ENCODE measurements around the gene SLC38A3. TPM values are rescaled to one million over a fixed set of nuclear protein-coding genes. Genes with fewer than 3 reads are reported as not detected.
A peak's percentile ranks its signal among the peaks of the same experiment; 100 is the strongest.

The SLC38A3 gene
- total and polyA plus RNA-seq, 2 of the 8 experiments (the other 6 are each of a cell fraction or from before 2014, with no cell fraction given) = 1.2 to 3.7 TPM

DNA sequence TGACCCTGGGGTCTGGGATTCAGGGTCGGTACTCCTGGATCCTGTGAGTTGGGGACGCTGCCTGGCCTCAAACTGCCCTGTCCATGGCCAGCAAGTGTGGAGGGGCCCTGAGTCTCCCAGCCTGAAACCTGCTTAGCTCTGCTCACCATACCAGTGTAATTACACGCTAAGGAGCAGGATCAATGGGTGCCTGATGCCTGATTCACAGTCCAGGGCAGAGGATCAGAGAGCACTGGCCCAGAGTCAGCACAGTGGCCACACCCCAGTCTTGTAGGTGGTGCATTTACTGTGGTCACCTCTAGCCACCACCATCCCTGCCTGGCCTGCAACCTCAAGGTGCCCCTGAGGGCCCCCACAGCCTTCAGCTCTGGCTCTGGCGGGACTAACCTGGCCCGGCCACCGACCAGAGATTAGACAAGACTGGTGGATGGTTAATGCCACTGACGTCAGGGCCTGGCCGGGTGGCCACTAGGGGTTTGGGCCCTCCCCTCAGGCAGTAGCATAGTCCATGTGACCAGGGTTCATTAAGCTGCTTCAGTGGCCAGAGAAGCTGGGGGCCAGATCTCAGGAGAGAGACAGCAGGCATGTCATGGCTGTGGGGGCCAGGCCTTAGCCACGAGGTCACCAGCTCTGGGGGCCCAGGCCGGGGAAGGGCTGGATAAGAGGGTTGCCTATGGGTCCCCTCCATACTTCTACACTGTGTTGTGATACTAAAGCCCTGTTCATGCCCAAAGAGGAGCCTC is 3.3 kb upstream of the SLC38A3 start:
- no peaks in the 10 kb centered on the region for H3K9me3 ChIP-seq (ENCODE audit: insufficient read depth in 2 of 2, low read depth in 1 of 2, low read length in 1 of 2)
- H4K8ac ChIP-seq (ENCODE audit: extremely low read depth, insufficient read depth, low read length) = no peak overlapping the region
- H4K5ac ChIP-seq (ENCODE audit: insufficient read length, low read depth, low read length) = no peak overlapping the region
- DNase-seq (ENCODE audit: low read depth in 1 of 2, low spot score in 2 of 2) (no peak), FAIRE-seq (no peak)
- no peak overlapping the region for H3K14ac ChIP-seq (ENCODE audit: insufficient read length)
- H2AFZ ChIP-seq (ENCODE audit: low read length) = no peak overlapping the region
- no peaks in the 10 kb centered on the region for H3K36me3 ChIP-seq (ENCODE audit: control insufficient read depth in 2 of 4, insufficient read depth in 4 of 4, low read length in 3 of 4)
- H3K79me2 ChIP-seq (ENCODE audit: control insufficient read depth in 1 of 2, insufficient read depth in 2 of 2, low read length in 2 of 2) = no peaks in the 10 kb centered on the region
- H3K56ac ChIP-seq (replicated peaks; ENCODE audit: insufficient read length, low read depth, low read length) = no peak overlapping the region
- no peak overlapping the region for H3K27ac ChIP-seq (ENCODE audit: low read depth, low read length)
- ChIA-PET POLR2A (ENCODE audit: partially characterized antibody) (interaction anchor here (0.7 to 1.6 kb wide), 5 partner anchors 10 to 114 kb away, joined by 3 to 5 read pairs (median 4); no protein-coding TSS in a partner anchor), CTCF (ENCODE audit: partially characterized antibody) (interaction anchor here (1.0 to 48.1 kb wide), 7 partner anchors 14 to 349 kb away, joined by 3 to 2149 read pairs (median 6); partner anchors contain the start of genes GNAI2, GNAT1, LSMEM2 and SEMA3B)
- no peak overlapping the region for H2BK12ac ChIP-seq (ENCODE audit: low read depth, low read length)
- WGBS, 2 experiments (ENCODE audit: extremely low coverage in 1 of 2, insufficient coverage in 1 of 2, insufficient read length in 1 of 2, insufficient replicate concordance in 2 of 2, low coverage in 1 of 2, low lambda C conversion rate in 2 of 2, missing lambda C conversion rate in 1 of 2) = 87% methylated on average over 10 of the region's 10 CpGs; no CpG with 5 or more reads in 1 of the 2 experiments
- no peak overlapping the region for H2BK20ac ChIP-seq (ENCODE audit: low read length)
- H3K9ac ChIP-seq (replicated peaks in 1 of 4; ENCODE audit: extremely low read depth in 1 of 4, low read depth in 3 of 4, low read length in 3 of 4) = no peak overlapping the region
- peaks cover 6% of the 10 kb centered on the region for H3K23me2 ChIP-seq (ENCODE audit: low read depth, low read length)
- H2AK5ac ChIP-seq (ENCODE audit: low read depth, low read length) = no peak overlapping the region
- no peak overlapping the region for H3K4me2 ChIP-seq (ENCODE audit: insufficient read depth in 1 of 2, low read depth in 2 of 2, low read length in 2 of 2)
- no peaks in the 10 kb centered on the region for H3K79me1 ChIP-seq (ENCODE audit: low read depth, low read length)
- H3K4me1 ChIP-seq (replicated peaks in 1 of 4; ENCODE audit: control insufficient read depth in 3 of 4, insufficient read depth in 4 of 4, low read length in 3 of 4) = peaks cover 0 to 21% (median 8%) of the 10 kb centered on the region in 4 experiments; a peak in 6 of 7 replicates
- H3K23ac ChIP-seq (ENCODE audit: insufficient read length) = no peak overlapping the region
- H4K20me1 ChIP-seq (replicated peaks in 1 of 2; ENCODE audit: control insufficient read depth in 1 of 2, insufficient read depth in 2 of 2, low read length in 2 of 2) = no peaks in the 10 kb centered on the region
- H3K4ac ChIP-seq (replicated peaks; ENCODE audit: insufficient read length, low read depth, low read length) = no peak overlapping the region
- H3K18ac ChIP-seq (ENCODE audit: extremely low read depth, low read length) = no peak overlapping the region
- no peak overlapping the region for H2BK5ac ChIP-seq (ENCODE audit: low read depth, low read length)
- H3K4me3 ChIP-seq (ENCODE audit: extremely low read depth in 1 of 4, insufficient read depth in 2 of 4, low read depth in 3 of 4, low read length in 4 of 4) = no peak overlapping the region
- TF ChIP-seq TEAD4 (IDR thresholded peaks at IDR 0.05; ENCODE audit: low read depth, low read length) (no peak), CTCF (IDR thresholded peaks at IDR 0.05; ENCODE audit: control extremely low read depth in 1 of 3, insufficient read depth in 1 of 3, low read depth in 1 of 3, low read length in 3 of 3) (no peak), CTBP2 (IDR thresholded peaks at IDR 0.05; ENCODE audit: borderline replicate concordance, insufficient read depth, insufficient read length, low read length) (no peak)
- peak overlapping the region; percentile 35 for H4K91ac ChIP-seq (replicated peaks; ENCODE audit: insufficient read length, low read length)
- H2BK120ac ChIP-seq (replicated peaks; ENCODE audit: low read depth, low read length) = no peak overlapping the region
- H3K27me3 ChIP-seq (replicated peaks in 1 of 4; ENCODE audit: control insufficient read depth in 3 of 4, extremely low read depth in 1 of 4, insufficient read depth in 3 of 4, low read length in 3 of 4) = peaks cover 1 to 21% (median 19%) of the 10 kb centered on the region in 4 experiments
- H2BK15ac ChIP-seq (ENCODE audit: low read length) = peak overlapping the region; percentile 40; the same call in 1 of the 2 replicates

Data from H1 (cell line).